T-cell (primary cell): ENCODE measurements around the gene CYP26C1. TPM values are rescaled to one million over a fixed set of nuclear protein-coding genes. Genes with fewer than 3 reads are reported as not detected.

ENCODE experiments used
- ATAC-seq, 4 experiments: fragments of 200-7000 bp in 3 of 4; fragments of 150-1000 bp in 1 of 4; cut with Tn5 transposase; replicated peaks in 1 of 4; 1 replicate in 3 of 4; 2 replicates in 1 of 4; pipeline ENCODE4 v1.10.0; 2021; ENCODE audit warnings: moderate library complexity in 3 of 4, mild to moderate bottlenecking in 2 of 4, moderate number of reproducible peaks in 1 of 4
- CTCF ChIA-PET, 2 donors: fragments of 300-600 bp; sonication (Branson Sonifier 250); formaldehyde crosslinking; loops; one replicate each; lab custom pipeline; 2022; ENCODE audit warnings: antibody characterized with exemption in 2 of 2; lab: Charles Lee
- POLR2A ChIA-PET, 2 donors: fragments of 300-600 bp; sonication (Branson Sonifier 250); formaldehyde crosslinking; loops; one replicate each; lab custom pipeline; 2022; ENCODE audit warnings: antibody characterized with exemption in 2 of 2; lab: Charles Lee
- DNase-seq, 35 experiments: peaks; one replicate each; pipeline versions ENCODE4 v3.0.0 to v3.0.0-alpha.2; 2013 to 2023
- H3K27ac ChIP-seq: one replicate; pipeline ENCODE4 v1.5.1; 2013; ENCODE audit warnings: low read length
- H3K27me3 ChIP-seq, 2 experiments: replicated peaks in 1 of 2; 1 replicate in 1 of 2; 2 replicates in 1 of 2; pipeline versions ENCODE4 v1.6.1 to v1.7.0; 2013; ENCODE audit warnings: low read length in 1 of 2, mixed read lengths in 1 of 2; ENCODE audit not compliant: control insufficient read depth in 2 of 2, insufficient read depth in 2 of 2; ENCODE audit errors: extremely low read depth in 1 of 2
- H3K36me3 ChIP-seq, 2 donors: 1 replicate in 1 of 2; 2 replicates in 1 of 2; pipeline versions ENCODE4 v1.6.1 to v1.7.0; 2013; ENCODE audit warnings: low read length in 1 of 2; ENCODE audit not compliant: control insufficient read depth in 2 of 2, insufficient read depth in 1 of 2; ENCODE audit errors: extremely low read depth in 1 of 2
- H3K4me1 ChIP-seq, 2 experiments: 1 replicate in 1 of 2; 2 replicates in 1 of 2; pipeline versions ENCODE4 v1.6.1 to v1.7.0; 2013; ENCODE audit warnings: low read length in 2 of 2, mixed read lengths in 1 of 2; ENCODE audit not compliant: insufficient read depth in 2 of 2, control insufficient read depth in 1 of 2; ENCODE audit errors: extremely low read depth in 1 of 2
- H3K4me3 ChIP-seq, 2 donors: 1 replicate in 1 of 2; 2 replicates in 1 of 2; pipeline versions ENCODE4 v1.5.1 to v1.7.0; 2013; ENCODE audit warnings: mild to moderate bottlenecking in 2 of 2, low read length in 1 of 2, moderate library complexity in 1 of 2; ENCODE audit not compliant: control insufficient read depth in 1 of 2; ENCODE audit errors: extremely low read depth in 1 of 2
- H3K9me3 ChIP-seq: 2 replicates; pipeline ENCODE4 v1.7.0; 2013
- H3K27ac Mint-ChIP-seq, 2 donors: one replicate each; pipeline ENCODE4 v1.8.0; 2020 to 2021; ENCODE audit warnings: mild to moderate bottlenecking in 2 of 2, mixed read lengths in 2 of 2
- H3K27me3 Mint-ChIP-seq, 2 donors: one replicate each; pipeline ENCODE4 v1.8.0; 2021 to 2022; ENCODE audit warnings: mixed read lengths in 2 of 2
- H3K36me3 Mint-ChIP-seq: one replicate; pipeline ENCODE4 v1.8.0; 2021; ENCODE audit warnings: mixed read lengths
- H3K4me1 Mint-ChIP-seq, 3 donors: one replicate each; pipeline ENCODE4 v1.8.0; 2020 to 2022; ENCODE audit warnings: mixed read lengths in 3 of 3, mild to moderate bottlenecking in 1 of 3
- H3K4me3 Mint-ChIP-seq, 3 donors: one replicate each; pipeline ENCODE4 v1.8.0; 2020 to 2022; ENCODE audit warnings: mild to moderate bottlenecking in 3 of 3, mixed read lengths in 3 of 3, moderate library complexity in 3 of 3
- H3K9me3 Mint-ChIP-seq, 3 donors: one replicate each; pipeline ENCODE4 v1.8.0; 2020 to 2022; ENCODE audit warnings: mixed read lengths in 3 of 3
- WGBS: methylation state at CpG from one replicate; pipeline ENCODE4 v1.1.5; 2013; ENCODE audit warnings: missing lambda C conversion rate; ENCODE audit not compliant: insufficient coverage; 5-methylcytosine and 5-hydroxymethylcytosine counted together
- total RNA-seq, 35 experiments: library from RNA in 6 of 35; stranded (reverse) in 6 of 35; fragments of 120-200 nt in 1 of 35; gene quantifications; one replicate each; pipeline versions ENCODE4 v1.2.1 to v1.2.4 and lab custom pipeline; 2013 to 2026

CYP26C1 gene
- total RNA-seq, 5 donors from 2014 or later (not counting 1 experiment from before 2014, with no cell fraction given): 0.20 to 0.49 (median 0.38) TPM

DNA sequence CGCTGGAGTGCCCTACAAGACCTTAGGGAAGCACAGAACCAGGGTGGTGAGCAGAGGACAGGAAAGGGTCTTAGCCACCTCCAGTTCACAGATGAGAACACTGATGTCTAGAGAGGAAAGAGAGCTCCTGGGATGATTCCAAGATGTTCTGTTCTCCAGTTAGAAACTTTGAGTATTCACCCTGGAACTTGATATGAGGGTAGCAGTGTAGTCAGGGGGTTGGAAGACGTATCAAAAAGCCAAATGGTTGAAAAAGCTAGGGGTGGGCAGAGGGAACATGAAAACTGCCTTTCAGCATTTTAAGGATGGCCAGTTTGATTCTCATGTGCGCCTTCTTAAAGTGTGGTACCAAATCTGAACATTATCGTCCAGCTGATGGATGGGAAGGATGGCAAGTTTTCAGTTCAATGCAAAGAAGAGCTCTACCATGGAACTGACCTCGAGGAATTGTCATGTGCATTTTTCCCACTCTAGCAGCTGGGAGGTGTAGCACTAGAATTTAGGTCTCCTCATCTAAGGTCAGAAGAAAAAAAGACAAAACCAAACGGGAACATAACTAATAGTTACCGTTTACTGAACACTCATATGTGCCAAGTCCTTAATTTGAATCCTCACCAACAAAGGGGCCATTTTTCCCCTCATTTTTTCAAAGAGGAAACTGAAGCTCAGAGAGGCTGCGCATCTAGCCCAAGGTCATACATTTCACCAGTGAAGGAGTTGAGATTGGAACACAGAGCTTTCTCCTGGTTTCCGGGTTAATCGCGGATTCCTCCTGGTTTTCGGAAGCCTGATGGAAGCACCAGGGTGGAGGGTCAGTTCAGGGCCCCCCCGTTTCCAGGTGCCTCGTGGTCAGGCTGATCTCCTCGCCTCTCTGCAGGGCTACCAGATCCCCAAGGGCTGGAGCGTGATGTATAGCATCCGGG lies 7.1 kb downstream of the CYP26C1 start:
- no peaks in the 10 kb centered on the region for H3K9me3 ChIP-seq
- WGBS: 16% methylated on average over 13 of the region's 17 CpGs
- peaks cover 59 to 81% of the 10 kb centered on the region in 2 donors for H3K27me3 Mint-ChIP-seq
- no peaks in the 10 kb centered on the region for H3K36me3 ChIP-seq
- no peak overlapping the region for H3K27ac Mint-ChIP-seq
- H3K4me1 Mint-ChIP-seq: peaks cover 34 to 41% (median 39%) of the 10 kb centered on the region in 3 donors
- H3K27ac ChIP-seq: no peak overlapping the region
- CTCF ChIA-PET: interaction anchor here in 1 of 2 donors (0.6 kb wide), 1 partner anchor 181 kb away, joined by 6 read pairs; no protein-coding TSS in a partner anchor
- H3K9me3 Mint-ChIP-seq: no peaks in the 10 kb centered on the region
- no peaks in the 10 kb centered on the region for H3K36me3 Mint-ChIP-seq
- peaks cover 32 to 72% of the 10 kb centered on the region in 2 experiments for H3K27me3 ChIP-seq
- POLR2A ChIA-PET: interaction anchor here in 1 of 2 donors (0.6 kb wide), 1 partner anchor 276 kb away, joined by 3 read pairs; no protein-coding TSS in a partner anchor
- no peak overlapping the region for H3K4me3 Mint-ChIP-seq
- no peak for DNase-seq
- ATAC-seq: no peak
- H3K4me3 ChIP-seq: no peak overlapping the region
- peaks cover 0 to 16% of the 10 kb centered on the region in 2 experiments for H3K4me1 ChIP-seq

DNA sequence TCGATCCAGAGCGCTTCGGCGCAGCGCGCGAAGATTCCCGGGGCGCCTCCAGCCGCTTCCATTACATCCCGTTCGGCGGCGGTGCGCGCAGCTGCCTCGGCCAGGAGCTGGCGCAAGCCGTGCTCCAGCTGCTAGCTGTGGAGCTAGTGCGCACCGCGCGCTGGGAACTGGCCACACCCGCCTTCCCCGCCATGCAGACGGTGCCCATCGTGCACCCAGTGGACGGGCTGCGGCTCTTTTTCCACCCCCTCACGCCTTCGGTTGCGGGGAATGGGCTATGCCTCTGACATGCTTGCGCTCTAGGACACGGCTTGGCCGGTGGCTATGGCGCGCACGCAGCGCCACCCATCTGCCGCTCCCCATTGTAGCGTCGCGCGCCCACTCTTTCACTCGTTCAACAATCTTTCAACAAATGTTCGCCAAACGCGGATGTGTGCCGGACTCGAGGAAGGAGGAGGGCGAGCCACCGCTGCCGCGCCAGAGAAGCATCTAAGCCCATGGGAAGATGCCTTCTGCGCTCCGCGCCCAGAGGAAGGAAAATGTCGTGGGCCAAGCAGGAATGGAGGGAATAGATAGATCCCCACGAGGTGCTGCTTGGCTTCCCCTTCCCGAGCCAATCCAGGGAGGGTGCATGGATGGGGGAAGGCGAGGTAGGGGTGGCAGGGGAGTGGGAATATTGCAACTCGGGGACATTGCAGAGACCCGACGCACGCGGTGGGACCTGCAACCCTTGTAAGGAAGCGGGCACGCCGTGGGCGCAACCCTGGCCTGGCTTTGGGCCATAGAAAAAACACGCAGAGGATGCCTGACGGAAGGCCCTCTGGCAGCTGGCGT lies 8.0 kb downstream of the CYP26C1 start:
- ChIA-PET CTCF (interaction anchor here in 1 of 2 donors (0.6 kb wide), 1 partner anchor 12 kb away, joined by 12 read pairs; no protein-coding TSS in a partner anchor), POLR2A (interaction anchor here in 1 of 2 donors (0.6 kb wide), 1 partner anchor 275 kb away, joined by 3 read pairs; no protein-coding TSS in a partner anchor)
- Histone ChIP-seq H3K27me3 (peaks cover 32 to 82% of the 10 kb centered on the region in 2 experiments), H3K4me3 (no peak overlapping the region), H3K4me1 (peaks cover 0 to 25% of the 10 kb centered on the region in 2 experiments), H3K36me3 (no peaks in the 10 kb centered on the region), H3K27ac (no peak overlapping the region), H3K9me3 (no peaks in the 10 kb centered on the region)
- 5% methylated on average over 67 of the region's 73 CpGs for WGBS
- Mint-ChIP-seq H3K27ac (no peak overlapping the region), H3K36me3 (no peaks in the 10 kb centered on the region), H3K4me3 (no peak overlapping the region), H3K9me3 (no peaks in the 10 kb centered on the region), H3K4me1 (peaks cover 33 to 43% (median 41%) of the 10 kb centered on the region in 3 donors), H3K27me3 (peaks cover 58 to 84% of the 10 kb centered on the region in 2 donors)
- no peak for ATAC-seq
- DNase-seq: no peak

GRCh38 chr10:93069245-93069561 lies 8.6 kb downstream of the CYP26C1 start:
- DNase-seq: no peak
- POLR2A ChIA-PET: no interaction called here
- peaks cover 32 to 43% (median 41%) of the 10 kb centered on the region in 3 donors for H3K4me1 Mint-ChIP-seq
- Histone ChIP-seq H3K36me3 (no peaks in the 10 kb centered on the region), H3K4me3 (no peak overlapping the region), H3K27me3 (peaks cover 28 to 82% of the 10 kb centered on the region in 2 experiments), H3K9me3 (no peaks in the 10 kb centered on the region), H3K4me1 (peaks cover 0 to 31% of the 10 kb centered on the region in 2 experiments), H3K27ac (no peak overlapping the region)
- H3K27me3 Mint-ChIP-seq: peaks cover 55 to 80% of the 10 kb centered on the region in 2 donors
- H3K27ac Mint-ChIP-seq: no peak overlapping the region
- H3K9me3 Mint-ChIP-seq: no peaks in the 10 kb centered on the region
- CTCF ChIA-PET: interaction anchor here in 1 of 2 donors (0.6 kb wide), 1 partner anchor 11 kb away, joined by 12 read pairs; no protein-coding TSS in a partner anchor
- ATAC-seq: no peak
- no peak overlapping the region for H3K4me3 Mint-ChIP-seq
- H3K36me3 Mint-ChIP-seq: no peaks in the 10 kb centered on the region
- WGBS: 32% methylated on average over 4 of the region's 10 CpGs

DNA sequence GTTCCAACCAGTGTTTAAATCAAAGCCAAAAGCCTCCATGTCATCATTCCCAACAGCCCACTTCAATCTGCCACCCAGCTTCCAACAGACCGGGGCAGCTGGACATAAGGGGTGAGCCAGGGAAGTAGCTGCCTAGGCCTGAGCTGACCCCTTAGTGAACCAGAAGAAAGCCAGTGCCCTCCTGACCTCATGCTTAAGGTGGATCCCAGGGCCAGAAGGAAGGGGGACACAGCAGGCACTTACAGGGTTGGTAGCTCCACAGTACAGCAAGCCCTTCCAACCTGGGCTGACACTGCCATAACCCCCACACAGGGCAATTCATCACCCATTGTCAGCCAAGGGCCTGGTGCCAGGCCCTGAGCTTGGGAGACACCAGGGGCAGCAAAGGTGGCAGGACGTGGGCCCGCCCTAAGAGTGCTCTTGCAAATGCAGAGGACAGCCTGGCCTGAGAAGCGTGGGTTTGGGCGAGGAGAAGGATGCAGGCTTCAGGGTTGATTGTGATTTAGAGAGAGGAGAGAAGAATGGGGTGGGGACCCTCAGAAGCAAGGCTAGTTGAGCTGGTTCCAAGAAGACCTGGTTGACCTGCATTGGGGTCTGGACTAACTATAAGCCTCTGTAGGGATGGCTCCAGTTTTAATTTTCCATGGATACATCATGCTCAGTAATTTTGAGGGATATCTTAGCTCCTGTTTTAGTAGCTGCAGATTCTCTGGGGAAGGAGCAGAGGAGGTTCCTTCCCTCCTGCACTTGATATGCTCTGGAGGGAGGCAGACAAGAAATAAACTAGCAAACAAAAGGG lies 10.0 kb downstream of the CYP26C1 start:
- Histone ChIP-seq H3K4me1 (peaks cover 0 to 43% of the 10 kb centered on the region in 2 experiments), H3K9me3 (no peaks in the 10 kb centered on the region), H3K4me3 (no peak overlapping the region), H3K27me3 (peaks cover 19 to 85% of the 10 kb centered on the region in 2 experiments), H3K27ac (no peak overlapping the region), H3K36me3 (no peaks in the 10 kb centered on the region)
- no peaks in the 10 kb centered on the region for H3K36me3 Mint-ChIP-seq
- H3K4me1 Mint-ChIP-seq: peaks cover 34 to 49% (median 47%) of the 10 kb centered on the region in 3 donors
- no peaks in the 10 kb centered on the region for H3K9me3 Mint-ChIP-seq
- peak overlapping the region in 1 of 2 donors; percentile 53 for H3K27ac Mint-ChIP-seq
- CTCF ChIA-PET: interaction anchor here in 1 of 2 donors (0.8 kb wide), 1 partner anchor 62 kb away, joined by 3 read pairs; no protein-coding TSS in a partner anchor
- peak overlapping the region in 1 of 3 donors; percentile 51 for H3K4me3 Mint-ChIP-seq
- POLR2A ChIA-PET: interaction anchor here in 1 of 2 donors (0.6 kb wide), 1 partner anchor 11 kb away, joined by 3 read pairs; no protein-coding TSS in a partner anchor
- DNase-seq (no peak), ATAC-seq (no peak)
- H3K27me3 Mint-ChIP-seq: peaks cover 52 to 79% of the 10 kb centered on the region in 2 donors
- 100% methylated on average over 2 of the region's 5 CpGs for WGBS

DNA sequence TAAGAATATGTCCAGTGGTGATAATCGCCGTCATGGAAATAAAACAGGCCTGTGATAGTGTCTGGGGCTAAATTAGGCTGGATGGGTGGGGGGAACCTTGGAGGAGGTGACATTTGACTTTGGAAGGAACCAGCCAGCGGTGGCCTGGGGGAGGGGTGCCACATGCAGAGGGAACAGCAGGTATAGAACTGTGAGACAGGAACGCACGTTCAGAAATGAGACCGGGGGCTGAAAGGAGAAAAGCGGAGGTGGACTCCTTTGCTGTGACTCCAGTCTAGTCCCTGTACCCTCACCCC lies 10.5 kb downstream of the CYP26C1 start:
- peaks cover 23 to 89% of the 10 kb centered on the region in 2 experiments for H3K27me3 ChIP-seq
- no peaks in the 10 kb centered on the region for H3K36me3 Mint-ChIP-seq
- ATAC-seq (no peak), DNase-seq (no peak)
- no peak overlapping the region for H3K4me3 ChIP-seq
- H3K4me1 Mint-ChIP-seq: peaks cover 34 to 51% (median 50%) of the 10 kb centered on the region in 3 donors
- H3K9me3 ChIP-seq: no peaks in the 10 kb centered on the region
- H3K36me3 ChIP-seq: no peaks in the 10 kb centered on the region
- H3K27ac ChIP-seq: no peak overlapping the region
- no peaks in the 10 kb centered on the region for H3K9me3 Mint-ChIP-seq
- ChIA-PET POLR2A (interaction anchor here in 1 of 2 donors (0.6 kb wide), 1 partner anchor 10 kb away, joined by 3 read pairs; no protein-coding TSS in a partner anchor), CTCF (interaction anchor here in 1 of 2 donors (0.8 kb wide), 1 partner anchor 63 kb away, joined by 3 read pairs; no protein-coding TSS in a partner anchor)
- peaks cover 56 to 82% of the 10 kb centered on the region in 2 donors for H3K27me3 Mint-ChIP-seq
- peaks cover 0 to 43% of the 10 kb centered on the region in 2 experiments for H3K4me1 ChIP-seq
- H3K4me3 Mint-ChIP-seq: peak overlapping the region in 1 of 3 donors; percentile 51
- H3K27ac Mint-ChIP-seq: peak overlapping the region in 1 of 2 donors; percentile 53
- WGBS: 41% methylated on average over 2 of the region's 7 CpGs
